ENCODE measurements around the gene TEX13A.

TEX13A gene

GRCh38 chrX:105173071-105173470 is 47.4 kb downstream of the TEX13A start:
- no peak for DNase-seq (ENCODE audit: low spot score)
